T-helper 9 cell (primary cell): ENCODE measurements around the gene SIRPG.
"Not testable (repeated sequence)": the region's sequence is repeated elsewhere in the genome, so short reads cannot be mapped to it uniquely, and the experiment has no call there.

Experiments used
- DNase-seq: peaks from one replicate; pipeline ENCODE4 v3.0.0-alpha.2; 2020
- total RNA-seq, 2 donors: gene quantifications; one replicate each; lab custom pipeline; 2026; lab: John Stamatoyannopoulos, UW

SIRPG gene
- 4.6 to 19.3 reads per million in 2 donors for total RNA-seq

DNA sequence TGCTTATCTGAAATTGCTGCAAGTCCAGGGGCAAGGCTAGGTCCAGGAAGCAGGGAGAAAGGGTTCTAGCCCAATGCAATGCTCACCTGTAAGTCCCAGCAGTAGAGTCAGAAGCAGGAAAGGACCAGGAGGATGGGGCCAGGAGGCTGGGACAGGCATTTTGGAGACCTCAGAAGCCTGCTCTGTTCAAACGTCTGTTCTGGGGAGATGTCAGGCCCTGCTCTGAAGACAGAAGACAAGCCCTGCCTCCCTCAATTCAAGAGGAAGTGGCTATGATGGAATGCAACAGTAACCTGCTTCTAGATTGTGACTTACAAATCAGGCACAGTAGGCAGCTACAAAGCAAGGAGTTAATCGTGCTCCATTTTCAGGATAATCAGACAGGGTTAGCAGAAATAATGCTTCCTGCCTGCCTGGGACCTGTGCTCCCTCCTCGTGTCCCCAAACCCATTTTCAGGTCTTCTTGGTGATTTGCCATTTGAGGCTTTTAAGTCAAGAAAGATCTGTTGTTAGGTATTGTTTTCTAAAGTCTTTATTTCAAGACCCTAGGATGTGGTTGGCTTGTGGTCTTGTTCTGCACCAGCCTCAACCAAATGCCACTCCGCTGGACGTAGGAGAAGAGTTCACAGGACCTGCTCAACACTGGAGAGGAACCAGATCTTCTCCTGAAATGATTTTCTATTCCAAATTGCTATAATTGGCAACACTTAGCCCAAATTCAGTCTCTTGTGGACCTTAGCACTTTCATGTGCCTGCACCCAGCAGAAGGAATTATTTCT lies at the start of gene SIRPG:
SIRPG (minus strand) TSS at position 224 of the 779 bp plus-strand sequence; CDS start at position 159, 65 bp downstream.
- DNase-seq: no peak

DNA sequence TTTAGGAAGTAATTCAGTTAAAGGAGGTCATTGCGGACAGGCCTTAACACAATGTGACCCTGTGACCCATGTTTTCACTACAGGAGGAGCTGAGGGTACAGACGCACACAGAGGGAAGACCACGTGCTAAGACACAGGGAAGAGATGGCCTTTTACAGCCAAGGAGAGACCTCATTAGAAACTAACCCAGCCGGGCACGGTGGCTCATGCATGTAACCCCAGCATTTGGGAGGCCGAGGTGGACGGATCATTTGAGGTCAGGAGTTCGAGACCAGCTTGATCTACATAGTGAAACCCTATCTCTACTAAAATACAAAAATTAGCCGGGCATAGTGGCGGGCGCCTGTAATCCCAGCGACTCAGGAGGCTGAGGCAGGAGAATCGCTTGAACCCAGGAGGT lies 49.3 kb upstream of the SIRPG start:
- not testable (repeated sequence) for DNase-seq

DNA sequence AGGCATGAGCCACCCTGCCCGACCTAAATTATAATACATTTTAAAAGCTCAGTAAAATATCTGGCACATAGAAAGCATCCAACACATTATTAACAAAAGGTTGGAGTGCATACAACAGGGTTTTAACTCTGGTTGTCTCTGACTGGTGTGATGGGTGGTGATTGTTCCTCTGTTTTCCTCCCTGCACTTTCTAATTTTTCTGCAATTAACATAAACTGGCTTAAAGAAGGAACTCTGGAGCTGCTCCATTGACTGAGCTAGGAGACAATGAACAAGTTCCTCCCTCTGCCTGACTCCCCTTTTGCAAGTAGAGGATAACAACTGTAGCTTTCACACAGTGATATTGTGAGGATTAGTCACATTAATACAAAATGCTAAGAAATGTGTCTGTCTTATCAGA lies 48.5 kb upstream of the SIRPG start:
- no peak for DNase-seq

DNA sequence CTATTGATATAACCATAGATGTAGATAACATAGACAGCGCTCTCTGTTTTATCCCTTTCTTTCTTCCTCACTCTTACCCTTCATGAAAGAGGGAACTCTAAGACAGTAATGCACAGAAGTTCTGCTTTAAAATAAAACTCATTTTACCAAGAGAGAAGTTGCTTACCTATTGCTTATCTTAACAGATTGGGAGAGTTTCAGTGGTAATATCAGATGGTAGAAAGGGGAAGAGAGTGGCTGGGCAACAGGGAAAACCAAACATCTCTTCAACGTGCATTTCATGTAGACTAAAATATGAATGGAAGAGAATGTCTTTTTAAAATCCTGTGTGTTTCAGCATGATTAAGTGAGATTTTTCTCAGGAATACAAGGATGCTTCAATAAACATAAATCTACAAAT lies 45.3 kb upstream of the SIRPG start:
- no peak for DNase-seq

DNA sequence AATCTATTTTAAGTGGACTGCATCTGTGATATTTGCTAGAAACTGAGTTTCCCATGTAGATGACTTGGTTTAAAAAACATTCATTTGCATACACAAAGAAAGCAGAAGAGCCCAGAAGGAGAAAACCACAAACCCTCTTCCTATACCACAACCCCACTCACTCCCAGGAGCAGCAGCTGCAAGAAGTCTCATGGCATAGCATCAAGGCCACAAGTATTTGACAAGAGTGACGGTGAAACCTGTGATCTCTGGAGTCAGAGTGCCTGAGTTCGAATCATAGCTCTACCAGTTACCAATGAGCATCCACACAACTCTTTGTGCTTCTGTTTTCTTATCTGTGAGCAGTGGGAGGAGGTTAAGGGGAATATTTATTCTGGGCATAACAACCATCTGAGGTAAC lies 44.7 kb upstream of the SIRPG start:
- DNase-seq: no peak

DNA sequence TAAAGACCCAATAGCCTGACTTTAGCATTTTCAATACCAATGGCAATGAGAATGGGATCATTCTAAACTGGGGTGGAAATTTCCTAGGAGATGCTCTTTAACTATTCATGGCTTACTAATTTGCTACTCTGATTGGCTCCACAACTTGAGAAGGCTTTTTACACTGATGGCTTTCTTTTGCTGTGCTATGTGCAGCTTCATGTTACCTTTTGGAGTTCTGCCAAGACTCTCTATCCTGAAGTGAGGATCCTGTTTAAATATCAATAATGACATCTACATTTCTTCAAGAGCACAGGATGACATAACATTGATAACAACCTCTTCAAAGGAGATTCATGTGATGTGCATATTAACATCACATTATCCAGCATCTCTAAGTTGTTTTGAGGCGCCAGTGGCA lies 43.4 kb upstream of the SIRPG start:
- DNase-seq: no peak

DNA sequence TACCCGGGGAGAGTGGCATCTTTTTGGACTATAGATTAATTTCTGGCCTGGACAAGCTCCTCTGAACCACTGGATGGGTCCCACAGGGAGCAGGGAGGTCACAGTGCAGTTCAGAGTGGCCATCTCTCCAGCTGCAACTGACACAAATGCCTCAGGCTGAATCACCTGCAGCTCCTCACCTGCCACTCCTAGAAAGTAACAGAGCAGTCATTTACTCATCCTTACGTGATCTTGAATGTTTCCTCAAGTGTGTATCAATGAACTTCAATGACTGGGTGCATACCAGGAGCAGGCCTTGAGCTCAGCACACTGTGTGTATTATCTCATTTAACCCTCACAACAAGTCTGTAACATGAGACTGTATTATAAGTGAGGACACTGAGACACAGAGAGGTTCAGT lies 40.0 kb upstream of the SIRPG start:
- no peak for DNase-seq

DNA sequence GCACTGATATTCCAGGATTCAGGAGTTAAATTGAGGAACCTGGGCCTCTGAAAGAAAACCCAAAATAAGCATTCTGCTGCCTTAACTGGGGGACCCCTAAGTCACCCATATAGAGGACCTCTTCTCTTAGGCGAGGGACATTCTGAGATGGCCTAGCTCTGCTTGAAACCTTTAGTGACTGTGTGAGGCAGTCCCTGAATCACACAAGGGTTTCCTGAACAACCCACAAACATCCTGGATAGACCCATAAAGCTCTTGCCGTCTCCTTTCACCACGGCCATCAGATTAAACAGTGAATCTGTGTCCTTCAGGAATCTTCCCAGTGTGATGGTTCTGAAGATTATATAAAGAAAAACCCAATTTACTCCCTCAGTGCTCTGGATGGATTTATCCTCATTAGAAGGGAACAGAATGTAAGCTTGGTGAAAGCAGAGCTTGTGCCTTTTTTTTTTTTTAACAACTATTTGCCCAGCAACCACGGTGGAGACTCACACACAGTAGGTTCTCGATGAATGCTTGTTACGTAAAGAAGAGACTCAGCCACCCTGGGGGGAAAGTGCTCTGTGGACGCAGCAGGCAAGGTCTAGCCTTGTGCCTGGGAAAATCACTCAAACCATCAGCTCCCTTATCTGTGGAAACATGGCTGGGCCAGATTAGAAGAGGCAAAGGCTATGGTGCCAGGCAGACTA lies 39.1 kb upstream of the SIRPG start:
- no peak for DNase-seq

DNA sequence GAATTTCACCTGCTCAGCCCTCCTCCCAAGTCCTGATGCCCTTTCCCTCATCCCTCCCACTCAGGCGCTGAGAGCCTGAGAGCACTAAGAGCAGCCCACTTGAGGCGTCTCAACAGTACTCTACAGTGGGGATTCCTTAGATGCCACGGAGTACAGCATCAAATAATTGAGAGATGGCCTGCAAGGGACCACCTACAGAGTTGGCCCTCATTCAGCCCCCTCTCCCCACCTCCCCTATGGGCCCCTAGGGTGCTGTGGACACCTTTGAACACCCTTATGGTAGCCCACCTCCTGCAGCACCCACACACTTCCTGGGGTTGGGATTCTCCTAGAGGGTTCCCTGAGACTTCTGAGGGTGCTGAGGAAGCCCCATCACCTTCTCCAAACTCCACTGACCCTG lies 37.1 kb upstream of the SIRPG start:
- DNase-seq: no peak

DNA sequence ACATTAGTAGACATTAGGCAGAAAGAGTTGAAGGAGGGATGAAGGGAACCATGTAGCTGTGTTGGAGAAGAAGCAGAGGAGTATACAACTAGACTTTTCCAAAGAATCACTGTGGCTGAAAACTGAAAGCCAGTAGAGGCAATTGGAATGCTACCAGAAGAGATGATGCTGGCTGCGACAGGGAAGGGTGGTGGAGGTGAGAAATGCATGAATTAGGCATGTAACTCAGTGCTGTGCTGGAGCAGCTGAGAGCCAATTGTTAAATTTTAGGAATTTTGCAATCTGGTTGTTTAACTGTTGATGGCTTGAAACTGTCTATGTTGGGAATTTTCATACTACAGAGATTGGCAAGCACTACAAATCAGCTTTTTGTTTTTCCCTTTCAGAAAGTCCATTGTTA lies 35.8 kb upstream of the SIRPG start:
- no peak for DNase-seq

DNA sequence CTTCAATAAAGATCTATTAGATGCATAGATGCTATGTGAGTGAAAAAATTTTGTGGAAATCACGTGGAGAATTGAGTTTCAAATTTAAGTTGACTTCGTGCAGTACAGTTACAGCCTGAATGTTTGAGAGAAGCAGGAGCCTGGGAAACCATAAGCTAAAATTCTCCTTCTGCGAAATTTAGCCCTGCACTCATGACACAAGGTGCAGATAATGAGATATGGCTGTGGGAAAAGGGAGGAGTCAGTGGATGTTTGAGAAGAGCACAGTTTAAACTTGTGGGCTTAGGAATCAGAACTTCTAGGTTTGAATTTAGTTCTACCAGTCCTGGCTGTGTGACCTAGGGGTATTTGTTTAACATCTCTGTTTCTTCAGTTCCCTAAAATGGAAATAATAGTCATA lies 32.1 kb upstream of the SIRPG start:
- no peak for DNase-seq

DNA sequence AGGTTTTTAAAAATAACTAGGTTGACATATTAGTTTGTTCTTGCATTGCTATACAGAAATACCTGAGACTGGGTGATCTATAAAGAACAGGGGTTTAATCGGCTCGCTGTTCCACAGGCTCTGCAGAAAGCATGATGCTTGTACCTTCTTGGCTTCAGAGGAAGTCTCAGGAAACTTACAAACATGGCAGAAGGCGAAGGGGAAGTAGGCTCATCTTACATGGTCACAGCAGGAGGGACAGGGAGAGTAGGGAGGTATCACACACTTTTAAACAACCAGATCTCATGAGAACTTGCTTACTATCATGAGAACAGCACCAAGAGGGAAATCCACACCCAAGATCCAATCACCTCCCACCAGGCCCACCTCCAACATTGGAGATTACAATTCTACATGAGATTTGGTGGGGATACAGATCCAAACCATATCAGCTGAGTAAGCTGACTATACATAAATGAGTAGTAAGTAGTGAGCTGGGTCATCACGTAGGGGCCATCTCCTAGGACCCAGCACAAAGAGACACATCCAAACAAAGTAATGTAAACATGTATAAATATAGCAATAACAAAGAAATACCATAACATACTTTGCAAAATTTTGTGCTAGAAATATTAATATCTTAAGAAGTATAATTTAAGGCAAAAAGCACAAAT lies 31.4 kb upstream of the SIRPG start:
- no peak for DNase-seq

DNA sequence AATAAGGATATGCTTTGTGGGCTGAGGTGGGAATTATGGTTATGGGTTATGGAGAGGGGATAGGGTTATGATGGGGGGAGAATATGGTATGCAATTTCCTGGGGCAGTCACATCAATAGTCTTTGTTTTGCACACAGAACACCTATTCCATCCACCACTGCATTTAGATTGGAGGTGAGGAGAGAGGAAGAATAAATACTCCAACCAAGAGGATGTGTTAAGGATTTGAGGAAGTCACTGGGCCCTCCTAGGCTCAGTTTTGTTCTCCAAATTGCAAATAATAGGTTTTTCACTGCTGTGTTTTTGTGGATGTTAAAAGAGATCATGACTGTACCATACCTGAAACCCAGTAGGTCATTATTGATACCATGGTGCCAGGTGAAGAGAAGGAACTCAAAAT lies 29.5 kb upstream of the SIRPG start:
- DNase-seq: no peak

DNA sequence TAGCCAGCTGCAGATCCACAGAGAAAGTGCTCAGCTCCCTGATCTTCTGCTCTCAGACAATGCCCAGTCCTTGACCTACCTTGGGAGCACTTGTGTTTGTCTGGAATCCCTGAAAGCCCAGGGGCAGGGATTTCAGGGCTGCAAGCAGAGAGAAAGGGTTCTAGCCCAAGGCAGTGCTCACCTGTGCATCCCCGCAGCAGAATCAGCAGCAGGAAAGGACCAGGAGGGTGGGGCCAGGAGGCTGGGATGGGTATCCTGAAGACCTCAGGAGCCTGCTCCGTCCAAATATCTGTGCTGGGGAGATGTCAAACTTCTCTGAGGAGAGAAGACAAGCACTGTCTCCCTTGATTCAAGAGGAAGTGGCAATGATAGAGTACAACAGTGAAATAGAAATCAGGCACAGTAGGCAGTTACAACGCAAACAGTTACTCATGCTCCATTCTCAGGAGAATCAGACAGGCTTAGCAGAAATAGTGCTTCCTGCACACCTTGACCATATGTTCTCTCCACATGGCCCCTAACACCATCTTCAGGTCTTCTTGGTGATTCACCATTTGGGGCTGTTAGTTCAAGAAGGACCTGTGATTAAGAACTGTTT lies 28.7 kb upstream of the SIRPG start:
- DNase-seq: no peak

DNA sequence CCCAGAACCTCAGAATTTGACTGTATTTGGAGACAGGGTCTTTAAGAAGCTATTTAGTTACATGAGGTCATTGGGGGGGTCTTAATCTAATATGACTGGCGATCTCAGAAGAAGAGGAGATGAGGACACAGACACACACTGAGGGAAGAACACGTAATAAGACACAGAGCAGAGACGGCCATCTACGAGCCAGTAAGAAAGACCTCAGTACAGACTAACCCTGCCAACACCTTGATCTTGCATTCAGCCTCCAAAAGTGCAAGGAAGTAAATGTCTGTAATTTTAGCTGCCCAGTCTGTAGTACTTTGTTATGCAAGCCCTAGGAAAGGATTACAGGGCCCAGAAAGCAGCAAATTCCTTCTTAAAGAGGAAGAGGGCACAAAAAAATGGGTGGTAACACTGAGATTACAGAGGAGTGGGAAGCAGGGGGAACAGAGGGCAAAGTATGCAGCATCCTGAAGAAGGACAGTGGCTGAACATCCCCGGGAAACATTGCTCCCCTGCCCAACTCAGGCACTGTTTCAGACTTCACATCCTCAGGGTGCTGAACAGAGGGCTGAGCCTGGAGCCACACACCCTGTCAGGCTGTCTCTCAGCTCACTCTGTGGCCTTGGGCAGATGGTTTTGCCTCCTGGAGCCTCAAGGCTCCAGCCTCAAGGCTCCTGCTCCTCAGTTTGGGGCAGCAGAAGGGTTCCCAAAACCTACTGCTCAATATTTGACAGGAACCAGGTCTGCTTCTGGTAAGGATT lies 27.9 kb upstream of the SIRPG start:
- no peak for DNase-seq

DNA sequence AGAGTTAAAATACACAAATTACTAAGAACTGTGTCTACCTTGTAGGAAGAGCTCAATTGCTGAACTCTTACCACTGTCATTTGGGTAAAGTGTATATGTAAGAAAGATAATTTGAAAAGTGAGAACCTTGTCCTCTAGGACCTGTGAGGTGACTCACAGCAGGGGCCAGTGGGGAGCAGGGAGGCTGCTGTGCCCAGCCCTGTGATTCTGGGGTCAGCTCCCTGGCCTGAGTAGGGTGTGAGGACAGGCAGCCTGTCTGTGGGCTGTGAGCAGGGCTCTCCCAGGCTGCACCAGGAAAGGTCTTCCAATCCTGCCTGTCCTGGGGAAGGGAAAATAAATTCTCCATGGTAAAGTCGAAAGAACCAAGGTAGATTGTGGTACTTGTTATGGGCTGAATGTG lies 27.3 kb upstream of the SIRPG start:
- DNase-seq: no peak

DNA sequence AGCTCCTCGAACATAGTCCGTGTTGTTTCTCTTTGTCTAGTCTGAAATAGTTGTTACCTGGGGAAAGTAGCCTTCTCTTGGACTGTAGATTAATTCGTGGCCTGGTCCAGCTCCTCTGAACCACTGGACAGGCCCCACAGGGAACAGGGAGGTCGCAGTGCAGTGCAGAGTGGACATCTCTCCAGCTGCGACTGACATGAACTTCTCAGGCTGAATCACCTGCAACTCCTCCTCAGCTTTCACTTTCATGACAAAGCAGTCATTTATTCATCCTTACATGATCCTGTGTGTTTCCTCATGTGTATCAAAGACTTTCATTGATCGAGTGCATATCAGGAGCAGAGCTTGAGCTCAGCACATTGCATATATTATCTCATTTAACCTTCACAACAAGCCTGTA lies 19.1 kb upstream of the SIRPG start:
- no peak for DNase-seq

DNA sequence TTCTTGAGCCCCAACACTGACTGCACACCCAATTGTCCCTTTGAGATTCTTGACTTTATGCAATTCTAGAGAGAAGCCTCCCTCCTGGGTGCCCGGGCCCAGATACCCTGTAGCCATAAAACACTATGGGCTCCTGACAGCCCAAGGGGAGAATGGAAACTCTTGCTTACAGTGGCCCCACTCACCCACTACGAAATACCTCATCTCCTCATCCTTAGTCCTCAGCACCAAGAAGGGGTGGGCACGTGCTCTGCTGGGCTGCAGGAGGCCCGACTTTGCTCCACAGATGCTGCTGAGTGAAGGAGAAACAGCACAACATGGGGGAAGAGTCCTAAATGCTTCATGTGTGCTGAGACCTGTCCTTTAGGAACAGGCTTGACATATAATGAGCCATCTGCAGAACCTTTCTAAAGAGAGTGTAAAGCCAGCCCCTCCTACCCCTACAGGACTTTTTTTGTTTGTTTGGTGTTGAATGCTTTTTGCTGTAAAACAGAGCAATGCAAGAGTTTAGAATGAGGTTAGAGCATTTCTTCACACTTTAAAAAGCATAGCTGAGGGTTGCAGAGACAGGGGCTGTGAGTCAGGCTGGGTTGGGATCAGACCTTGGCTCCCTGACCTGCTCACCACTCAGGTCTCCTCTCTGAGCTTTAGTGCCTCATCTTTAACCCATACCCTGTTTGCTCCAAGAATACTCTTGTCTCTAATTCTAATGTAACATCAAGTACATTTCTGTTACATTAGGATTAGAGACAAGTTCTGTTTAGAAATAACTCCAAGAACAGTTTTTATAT lies 17.6 kb upstream of the SIRPG start:
- DNase-seq: no peak

DNA sequence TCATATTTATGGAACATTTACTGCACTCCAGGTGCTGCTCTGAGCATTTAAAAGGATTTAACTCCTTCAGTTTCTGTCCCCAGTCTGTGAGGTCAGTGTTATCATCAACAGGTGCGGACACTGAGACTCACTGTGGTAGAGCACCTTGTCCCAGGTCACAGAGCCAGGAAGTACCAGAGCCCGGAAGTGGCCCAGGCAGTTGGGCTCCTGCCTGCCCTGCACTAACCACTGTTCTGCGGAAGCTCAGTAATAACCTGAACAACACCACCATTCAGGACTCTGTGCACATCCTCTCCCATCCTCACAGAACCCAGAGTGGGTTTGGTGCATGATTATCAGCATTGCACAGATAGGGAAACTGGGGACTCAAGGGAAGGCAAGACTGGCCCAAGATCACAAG lies 16.8 kb upstream of the SIRPG start:
- DNase-seq: no peak

DNA sequence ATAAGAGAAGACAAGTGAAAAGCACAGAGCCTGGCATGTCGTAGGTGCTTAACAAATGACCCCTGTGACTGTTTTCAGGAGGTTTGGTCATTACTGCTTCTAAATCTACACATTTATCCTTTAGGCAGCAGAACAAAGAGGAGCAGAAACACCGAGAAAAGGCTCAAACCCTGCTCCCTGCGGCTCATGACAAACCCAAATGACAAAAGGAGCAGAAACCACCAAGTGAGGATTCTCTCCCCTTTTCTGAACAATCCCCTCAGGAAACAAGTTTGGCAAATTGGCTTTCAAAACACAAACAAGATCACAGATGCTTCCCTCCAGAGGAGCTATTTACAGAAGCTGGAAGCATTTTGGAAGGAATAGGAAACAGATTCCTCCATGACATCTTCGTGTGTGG lies 15.8 kb upstream of the SIRPG start:
- no peak for DNase-seq

DNA sequence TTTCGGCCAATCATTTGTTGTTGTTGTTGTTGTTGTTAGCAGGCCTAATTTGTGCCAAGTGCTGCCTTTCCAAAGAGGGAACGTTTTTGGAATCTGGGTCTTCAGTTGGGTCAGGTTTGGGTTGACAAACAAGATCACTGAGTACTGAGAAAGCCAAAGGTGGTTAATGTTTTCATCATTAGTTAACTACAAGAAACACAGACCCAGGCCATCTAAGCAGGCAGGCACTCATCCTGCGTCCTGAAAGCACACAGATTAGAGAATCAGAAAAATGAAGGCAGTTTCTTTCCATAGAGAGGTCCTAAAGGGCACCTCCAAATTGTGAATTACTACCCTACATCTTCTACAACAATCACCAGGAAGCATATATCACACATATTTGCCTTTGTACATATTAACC lies 15.1 kb upstream of the SIRPG start:
- no peak for DNase-seq
